Immature natural killer cell (primary cell): ENCODE results near the gene SP140. TPM values are rescaled to one million over a fixed set of nuclear protein-coding genes. Genes with fewer than 3 reads are reported as not detected.
A peak's percentile ranks its signal among the peaks of the same experiment; 100 is the strongest.
"Not testable (repeated sequence)": the region's sequence is repeated elsewhere in the genome, so short reads cannot be mapped to it uniquely, and the experiment has no call there.

Source experiments
- DNase-seq, 3 donors: peaks; one replicate each; pipeline ENCODE4 v3.0.0; 2022; ENCODE audit warnings: mixed read lengths in 1 of 3
- H3K27ac Mint-ChIP-seq, 6 donors: one replicate each; pipeline ENCODE4 v1.8.0; 2020; ENCODE audit warnings: mixed read lengths in 6 of 6, mild to moderate bottlenecking in 5 of 6, inconsistent platforms in 4 of 6, moderate library complexity in 3 of 6
- H3K27me3 Mint-ChIP-seq, 3 donors: one replicate each; pipeline ENCODE4 v1.8.0; 2020 to 2021; ENCODE audit warnings: low read depth in 3 of 3, mild to moderate bottlenecking in 3 of 3, mixed read lengths in 3 of 3, moderate library complexity in 3 of 3, inconsistent platforms in 1 of 3
- H3K36me3 Mint-ChIP-seq, 3 donors: one replicate each; pipeline ENCODE4 v1.8.0; 2020; ENCODE audit warnings: mixed read lengths in 3 of 3, inconsistent platforms in 2 of 3, mild to moderate bottlenecking in 2 of 3
- H3K4me1 Mint-ChIP-seq, 2 donors: one replicate each; pipeline ENCODE4 v1.8.0; 2020; ENCODE audit warnings: inconsistent platforms in 2 of 2, mild to moderate bottlenecking in 2 of 2, mixed read lengths in 2 of 2, moderate library complexity in 1 of 2
- H3K4me3 Mint-ChIP-seq, 5 donors: one replicate each; pipeline ENCODE4 v1.8.0; 2020; ENCODE audit warnings: mild to moderate bottlenecking in 5 of 5, mixed read lengths in 5 of 5, inconsistent platforms in 3 of 5, moderate library complexity in 3 of 5
- H3K9me3 Mint-ChIP-seq, 6 donors: one replicate each; pipeline ENCODE4 v1.8.0; 2020; ENCODE audit warnings: mild to moderate bottlenecking in 6 of 6, mixed read lengths in 6 of 6, inconsistent platforms in 4 of 6, moderate library complexity in 3 of 6
- polyA plus RNA-seq, 3 donors: library from polyadenylated mRNA; unstranded; fragments of 300-500 nt; fragmentation: Illumina TruSeq; gene quantifications; one replicate each; pipeline ENCODE4 v1.2.3, GENCODE V29; 2021

SP140 gene
- polyA plus RNA-seq, 3 donors from 2014 or later = 17.2 to 34.6 (median 19.3) TPM

- no peak overlapping the region for H3K4me3 Mint-ChIP-seq
Observed at GRCh38 chr2:230216489-230216888, 9.0 kb upstream of the SP140 start.

GRCh38 chr2:230217424-230217823, 8.1 kb upstream of the SP140 start:
- H3K4me3 Mint-ChIP-seq = peak overlapping the region; percentile 96 to 99 (median 98)
- H3K4me1 Mint-ChIP-seq = peaks cover 48 to 62% of the 10 kb centered on the region in 2 donors
- H3K27ac Mint-ChIP-seq = peak overlapping the region in 3 of 6 donors; percentile 35 to 97 (median 74)
- H3K36me3 Mint-ChIP-seq = peaks cover 22 to 41% (median 37%) of the 10 kb centered on the region in 3 donors
- peaks cover 0 to 6% (median 1%) of the 10 kb centered on the region in 3 donors for H3K27me3 Mint-ChIP-seq
- H3K9me3 Mint-ChIP-seq = no peaks in the 10 kb centered on the region
- DNase-seq = no peak

More at GRCh38 chr2:230216489-230216888, 9.0 kb upstream of the SP140 start:
- DNase-seq = no peak
- H3K4me1 Mint-ChIP-seq = peaks cover 48 to 62% of the 10 kb centered on the region in 2 donors
- H3K36me3 Mint-ChIP-seq = peaks cover 28 to 48% (median 42%) of the 10 kb centered on the region in 3 donors
- no peaks in the 10 kb centered on the region for H3K9me3 Mint-ChIP-seq
- peaks cover 0 to 6% (median 1%) of the 10 kb centered on the region in 3 donors for H3K27me3 Mint-ChIP-seq
- peak overlapping the region in 1 of 6 donors; percentile 32 for H3K27ac Mint-ChIP-seq

GRCh38 chr2:230218421-230218820, 7.1 kb upstream of the SP140 start:
- Mint-ChIP-seq H3K4me3 (peak overlapping the region; percentile 96 to 99 (median 98)), H3K27me3 (peaks cover 0 to 6% (median 1%) of the 10 kb centered on the region in 3 donors), H3K27ac (peak overlapping the region; percentile 41 to 98 (median 76)), H3K36me3 (peaks cover 17 to 31% (median 28%) of the 10 kb centered on the region in 3 donors), H3K9me3 (no peaks in the 10 kb centered on the region), H3K4me1 (peaks cover 48 to 63% of the 10 kb centered on the region in 2 donors)
- no peak for DNase-seq

- peak within 1 kb of the TSS; percentile 97 to 100 (median 98) for H3K27ac Mint-ChIP-seq
- peaks cover 54 to 68% of the 10 kb centered on the region in 2 donors for H3K4me1 Mint-ChIP-seq
- H3K36me3 Mint-ChIP-seq = peaks cover 8 to 18% (median 16%) of the 10 kb centered on the region in 3 donors
- H3K4me3 Mint-ChIP-seq = peak within 1 kb of the TSS; percentile 96 to 99 (median 98)
- DNase-seq = peak; percentile 80 to 82 (median 80)
- H3K27me3 Mint-ChIP-seq = peaks cover 0 to 6% (median 1%) of the 10 kb centered on the region in 3 donors
- H3K9me3 Mint-ChIP-seq = no peaks in the 10 kb centered on the region
Observed at GRCh38 chr2:230219419-230220331, 5.9 kb upstream of the SP140 start, which contains the start of gene SP110. Gene SP110 (minus strand): TSS chr2:230219984. CDS start chr2:230216927, 3,057 bp downstream.

GRCh38 chr2:230220347-230220969, 5.1 kb upstream of the SP140 start:
- Mint-ChIP-seq H3K9me3 (no peaks in the 10 kb centered on the region), H3K4me3 (peak overlapping the region; percentile 96 to 99 (median 98)), H3K4me1 (peaks cover 58 to 69% of the 10 kb centered on the region in 2 donors), H3K36me3 (peaks cover 2 to 12% (median 9%) of the 10 kb centered on the region in 3 donors), H3K27ac (peak overlapping the region; percentile 97 to 100 (median 98)), H3K27me3 (peaks cover 0 to 9% (median 1%) of the 10 kb centered on the region in 3 donors)
- no peak for DNase-seq

- Mint-ChIP-seq H3K4me3 (peak overlapping the region in 1 of 5 donors; percentile 5), H3K27ac (peak overlapping the region in 2 of 6 donors; percentile 2 to 31), H3K27me3 (peaks cover 0 to 11% (median 1%) of the 10 kb centered on the region in 3 donors), H3K4me1 (peaks cover 61 to 69% of the 10 kb centered on the region in 2 donors), H3K36me3 (peaks cover 0 to 5% (median 1%) of the 10 kb centered on the region in 3 donors), H3K9me3 (no peaks in the 10 kb centered on the region)
- DNase-seq = no peak
Observed at GRCh38 chr2:230221493-230221892, 4.0 kb upstream of the SP140 start.

GRCh38 chr2:230222829-230223228, 2.7 kb upstream of the SP140 start:
- not testable (repeated sequence) for H3K36me3 Mint-ChIP-seq, H3K9me3 Mint-ChIP-seq, DNase-seq, H3K4me3 Mint-ChIP-seq
- H3K27me3 Mint-ChIP-seq = peaks cover 0 to 11% (median 1%) of the 10 kb centered on the region in 3 donors
- H3K27ac Mint-ChIP-seq = peak overlapping the region in 3 of 6 donors; percentile 75 to 99 (median 99)
- peaks cover 60 to 69% of the 10 kb centered on the region in 2 donors for H3K4me1 Mint-ChIP-seq

- peaks cover 0 to 5% (median 0%) of the 10 kb centered on the region in 3 donors for H3K36me3 Mint-ChIP-seq
- H3K4me3 Mint-ChIP-seq = peak overlapping the region; percentile 81 to 94 (median 90)
- DNase-seq = no peak
- peaks cover 0 to 11% (median 1%) of the 10 kb centered on the region in 3 donors for H3K27me3 Mint-ChIP-seq
- H3K27ac Mint-ChIP-seq = peak overlapping the region; percentile 93 to 100 (median 99)
- peaks cover 61 to 69% of the 10 kb centered on the region in 2 donors for H3K4me1 Mint-ChIP-seq
- no peaks in the 10 kb centered on the region for H3K9me3 Mint-ChIP-seq
Observed at GRCh38 chr2:230224458-230224857, 1.1 kb upstream of the SP140 start.

- H3K4me1 Mint-ChIP-seq = peaks cover 61 to 73% of the 10 kb centered on the region in 2 donors
- H3K9me3 Mint-ChIP-seq = peaks cover 2 to 15% (median 13%) of the 10 kb centered on the region in 6 donors
- H3K36me3 Mint-ChIP-seq = peaks cover 12 to 19% (median 14%) of the 10 kb centered on the region in 3 donors
- peak overlapping the region; percentile 81 to 94 (median 90) for H3K4me3 Mint-ChIP-seq
- peak; percentile 18 to 24 (median 22) for DNase-seq
- peak overlapping the region; percentile 93 to 100 (median 99) for H3K27ac Mint-ChIP-seq
- peaks cover 0 to 7% (median 0%) of the 10 kb centered on the region in 3 donors for H3K27me3 Mint-ChIP-seq
Observed at GRCh38 chr2:230226051-230226551, 565 bp downstream of the SP140 start.

- Mint-ChIP-seq H3K27ac (peak overlapping the region; percentile 83 to 99 (median 92)), H3K4me1 (peaks cover 70 to 82% of the 10 kb centered on the region in 2 donors), H3K4me3 (peak overlapping the region; percentile 67 to 94 (median 81)), H3K9me3 (peaks cover 2 to 20% (median 15%) of the 10 kb centered on the region in 6 donors), H3K36me3 (peaks cover 19 to 26% (median 20%) of the 10 kb centered on the region in 3 donors), H3K27me3 (peaks cover 0 to 7% (median 0%) of the 10 kb centered on the region in 3 donors)
- peak in 1 of 3 donors; percentile 8 for DNase-seq
Observed at GRCh38 chr2:230227216-230227615, 1.7 kb downstream of the SP140 start.

- Mint-ChIP-seq H3K4me1 (peaks cover 65 to 77% of the 10 kb centered on the region in 2 donors), H3K36me3 (peaks cover 25 to 29% (median 25%) of the 10 kb centered on the region in 3 donors), H3K4me3 (peak overlapping the region in 3 of 5 donors; percentile 5 to 19 (median 5)), H3K27ac (peak overlapping the region in 1 of 6 donors; percentile 29), H3K27me3 (peaks cover 0 to 7% (median 0%) of the 10 kb centered on the region in 3 donors), H3K9me3 (peaks cover 2 to 20% (median 15%) of the 10 kb centered on the region in 6 donors)
- DNase-seq = no peak
Observed at GRCh38 chr2:230230087-230230486, 4.6 kb downstream of the SP140 start.

- H3K36me3 Mint-ChIP-seq = peaks cover 25 to 31% (median 29%) of the 10 kb centered on the region in 3 donors
- H3K4me1 Mint-ChIP-seq = peaks cover 61 to 75% of the 10 kb centered on the region in 2 donors
- H3K9me3 Mint-ChIP-seq = peaks cover 2 to 20% (median 15%) of the 10 kb centered on the region in 6 donors
- peak overlapping the region in 3 of 6 donors; percentile 10 to 71 (median 42) for H3K27ac Mint-ChIP-seq
- H3K27me3 Mint-ChIP-seq = peaks cover 0 to 2% (median 0%) of the 10 kb centered on the region in 3 donors
- peak overlapping the region in 3 of 5 donors; percentile 19 to 55 (median 27) for H3K4me3 Mint-ChIP-seq
- DNase-seq = no peak
Observed at GRCh38 chr2:230230496-230231200, 5.1 kb downstream of the SP140 start.
